Raji (cell line): ENCODE results near the gene DDT.
"Not testable (repeated sequence)": the region's sequence is repeated elsewhere in the genome, so short reads cannot be mapped to it uniquely, and the experiment has no call there.

Experiments used
- POLR2A ChIP-seq: IDR thresholded peaks from 2 replicates; pipeline ENCODE4 v1.6.1; 2011; ENCODE audit warnings: low read depth, low read length, control low read depth; ENCODE audit not compliant: insufficient read depth

Gene DDT

DNA sequence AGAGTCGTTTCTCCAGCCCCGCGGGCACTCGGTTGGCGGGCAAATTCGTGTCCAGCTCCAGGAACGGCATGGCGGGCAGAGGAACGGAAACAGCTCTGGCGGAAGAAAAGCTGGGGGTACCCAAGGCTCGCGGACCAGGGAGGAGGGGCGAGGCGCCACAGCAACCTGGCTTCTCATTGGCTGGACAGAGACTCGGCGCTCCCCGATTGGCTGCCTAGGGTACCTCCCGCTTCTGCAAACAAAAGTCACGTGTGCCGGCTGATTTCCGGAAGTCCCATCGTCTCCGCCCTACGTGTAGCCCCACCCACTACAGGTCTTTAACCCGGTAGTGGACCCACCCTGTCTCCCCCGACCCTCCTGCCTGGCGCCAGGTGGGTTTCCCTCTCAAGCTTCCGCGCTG is at the start of gene DDT:
Gene DDT, minus strand, starts transcription at position 97 of the 400 bp plus-strand sequence. Its CDS starts 27 bp downstream, at position 70.
- TF ChIP-seq POLR2A = not testable (repeated sequence)

DNA sequence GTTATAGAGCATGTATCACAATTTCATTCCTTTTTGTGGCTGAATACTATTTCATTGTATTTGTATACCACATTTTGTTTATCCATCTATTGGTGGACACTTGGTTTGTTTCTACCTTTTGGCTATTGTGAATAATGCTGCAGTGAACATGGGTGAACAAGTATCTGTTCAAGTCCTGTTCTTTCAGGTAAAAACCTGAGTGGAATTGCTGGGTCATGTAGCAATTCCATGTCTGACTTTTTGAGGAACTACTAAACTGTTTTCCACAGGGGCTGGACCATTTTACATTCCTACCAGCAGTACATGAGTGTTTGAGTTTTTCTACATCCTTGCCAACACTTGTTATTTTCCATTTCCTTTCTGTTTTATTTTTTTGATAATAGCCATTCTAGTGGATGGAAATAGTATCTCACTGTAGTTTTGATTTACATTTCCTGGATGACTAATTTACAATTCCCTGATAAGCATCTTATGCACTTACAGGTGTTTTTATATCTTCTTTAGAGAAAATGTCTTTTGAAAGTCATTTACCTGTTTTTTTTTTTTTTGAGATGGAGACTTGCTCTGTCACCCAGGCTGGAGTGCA is 49.1 kb upstream of the DDT start:
- TF ChIP-seq POLR2A = no peak

DNA sequence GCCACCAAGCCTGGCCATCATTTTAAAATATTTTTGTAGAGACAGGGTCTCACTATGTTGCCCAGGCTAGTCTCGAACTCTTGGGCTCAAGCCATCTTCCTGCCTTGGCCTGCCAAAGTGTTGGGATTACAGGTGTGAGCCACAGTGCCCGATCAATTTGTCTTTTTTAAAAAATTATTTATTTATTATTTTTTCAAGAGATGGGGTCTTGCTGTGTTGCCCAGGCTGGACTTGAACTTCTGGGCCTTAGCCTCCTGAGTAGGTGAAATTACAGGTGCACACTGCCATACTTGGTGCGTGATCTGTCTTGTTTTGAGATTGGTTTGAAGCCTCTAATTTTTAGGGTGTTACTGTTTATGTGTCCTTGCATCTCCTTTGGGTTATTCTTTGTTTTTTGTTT is 47.1 kb upstream of the DDT start:
- no peak for TF ChIP-seq POLR2A

DNA sequence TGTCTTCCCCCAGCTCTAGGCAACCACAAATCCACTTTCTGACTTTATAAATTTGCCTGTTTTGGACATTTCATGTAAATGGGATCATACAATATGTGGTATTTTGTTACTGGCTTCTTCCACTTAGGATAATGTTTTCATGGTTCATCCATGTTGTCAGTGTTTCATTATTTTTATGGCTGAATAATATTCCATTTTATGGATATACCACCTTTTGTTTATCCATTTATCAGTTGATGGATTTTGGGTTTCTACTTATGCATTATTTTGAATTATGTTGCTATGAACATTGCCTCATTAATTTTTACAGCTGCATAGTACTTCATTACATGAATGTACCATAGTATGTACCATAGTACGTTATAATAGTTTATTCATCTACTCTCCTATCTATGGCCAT is 41.9 kb upstream of the DDT start:
- TF ChIP-seq POLR2A = no peak

GRCh38 chr22:24011735-24012068 is 37.5 kb upstream of the DDT start:
- no peak for TF ChIP-seq POLR2A

GRCh38 chr22:24010018-24010391 is 35.8 kb upstream of the DDT start:
- TF ChIP-seq POLR2A = no peak

- no peak for TF ChIP-seq POLR2A
These were observed 35.2 kb upstream of the DDT start for GRCh38 chr22:24009227-24010017.

DNA sequence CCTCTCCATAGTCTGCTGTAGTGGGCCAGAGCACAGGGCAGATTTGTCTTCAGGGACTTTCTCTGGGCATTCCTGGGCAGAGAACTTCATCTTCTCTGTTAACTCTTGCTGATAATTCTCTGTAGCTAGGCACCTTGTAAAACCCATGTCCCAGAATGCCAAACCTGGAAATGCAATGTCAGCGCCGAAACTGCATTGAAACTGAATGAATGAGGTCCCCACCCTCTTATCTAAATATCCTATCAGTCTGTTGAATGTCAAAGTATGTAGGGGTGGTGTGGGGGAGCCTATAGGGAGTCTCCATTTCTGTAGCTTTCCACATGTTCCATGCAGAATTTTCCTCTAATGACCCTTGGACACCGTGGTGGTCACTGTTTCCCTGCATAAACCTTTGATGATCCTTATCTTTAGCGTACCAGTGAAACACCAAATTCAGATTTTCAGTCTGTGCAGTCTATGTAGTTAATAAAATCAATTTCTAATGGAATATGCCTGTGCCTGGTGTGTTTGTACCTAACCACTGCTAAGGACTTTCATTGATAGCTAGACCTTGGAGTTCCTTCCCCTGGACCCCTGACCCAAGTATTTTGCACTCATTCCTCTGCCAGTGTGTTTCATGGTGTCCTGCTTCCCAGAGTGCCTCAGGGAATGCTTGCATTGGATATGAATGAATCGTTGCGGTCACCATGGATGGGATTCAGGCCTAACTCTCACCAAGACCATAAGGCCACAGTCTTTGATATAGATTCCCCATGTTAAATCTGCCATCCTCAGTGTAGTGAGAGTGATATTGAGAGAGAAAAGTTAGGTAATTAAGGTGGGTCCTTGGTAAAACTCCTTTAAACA is 34.4 kb upstream of the DDT start:
- no peak for TF ChIP-seq POLR2A

DNA sequence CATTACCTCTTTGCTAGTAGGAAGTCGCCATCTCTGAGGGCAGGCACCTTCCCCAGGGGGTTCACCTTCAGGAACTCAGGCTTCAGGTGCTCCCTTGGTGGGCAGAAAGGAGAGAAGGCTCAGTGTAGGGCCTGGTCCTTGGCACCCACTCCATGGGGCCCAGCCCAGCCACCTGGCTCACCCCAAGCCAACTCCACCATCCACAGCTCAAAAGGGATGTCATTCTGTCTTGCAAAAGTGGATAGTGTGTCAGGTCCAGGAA is 33.7 kb upstream of the DDT start:
- TF ChIP-seq POLR2A = no peak

- TF ChIP-seq POLR2A = no peak
These were observed 33.2 kb upstream of the DDT start for GRCh38 chr22:24007253-24008021.

DNA sequence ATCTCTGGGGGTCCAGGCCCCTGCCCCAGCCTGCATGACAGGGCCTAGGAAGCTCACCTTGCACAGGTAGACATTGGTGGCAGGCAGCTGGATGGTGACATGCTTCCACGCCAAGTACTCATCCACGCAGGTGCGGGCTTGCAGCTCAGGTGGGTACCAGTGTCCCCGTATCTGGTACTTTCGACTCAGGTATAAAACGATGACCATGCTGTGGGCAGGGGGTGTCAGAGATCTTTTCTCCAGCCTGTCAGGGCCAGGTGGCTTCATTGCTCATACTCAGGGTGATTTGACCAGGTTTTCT is 32.6 kb upstream of the DDT start:
- no peak for TF ChIP-seq POLR2A

- no peak for TF ChIP-seq POLR2A
These were observed 32.1 kb upstream of the DDT start for GRCh38 chr22:24006207-24006913.

GRCh38 chr22:24005201-24005600 is 31.0 kb upstream of the DDT start, which contains the start of gene GSTT4:
Gene GSTT4, minus strand, starts transcription at chr22:24005453. Its CDS starts 97 bp downstream, at chr22:24005356.
- no peak for TF ChIP-seq POLR2A

DNA sequence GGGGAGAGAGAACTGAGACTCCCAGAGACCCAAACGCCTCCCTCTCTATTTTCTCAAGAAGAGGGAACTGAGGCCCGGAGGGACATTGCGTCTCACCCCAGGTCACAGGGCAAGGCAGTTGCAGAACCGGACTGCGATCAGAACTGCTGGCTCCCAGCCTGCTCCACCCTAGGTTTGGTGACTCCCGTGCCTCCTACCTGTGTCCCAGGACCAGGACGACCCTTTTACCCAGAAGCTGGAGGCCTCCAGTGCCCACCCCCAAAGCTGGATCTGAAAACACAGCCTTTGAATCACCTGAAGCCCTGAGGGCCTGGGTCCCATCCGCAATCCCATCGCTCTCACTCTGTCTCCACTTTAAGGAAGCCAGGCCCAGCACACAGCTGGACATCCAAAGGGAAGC is 29.6 kb upstream of the DDT start:
- no peak for TF ChIP-seq POLR2A

DNA sequence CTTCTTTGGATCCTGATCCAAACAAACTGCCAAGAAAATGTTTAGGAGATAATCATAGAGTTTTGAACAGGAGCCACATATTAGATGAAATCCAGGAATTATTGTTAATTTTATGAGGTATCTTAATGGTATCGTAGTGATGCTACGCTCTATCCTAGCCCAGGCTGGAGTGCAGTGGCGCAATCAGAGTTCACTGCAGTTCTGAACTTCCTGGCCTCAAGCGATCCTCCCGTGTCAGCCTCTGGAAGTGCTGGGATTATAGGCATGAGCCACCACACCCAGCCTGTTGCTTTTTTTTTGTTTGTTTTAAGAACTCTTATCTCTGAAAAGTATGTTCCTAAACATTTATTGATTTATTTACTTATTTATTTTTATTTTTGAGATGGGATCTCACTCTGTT is 28.6 kb upstream of the DDT start:
- TF ChIP-seq POLR2A = no peak
